ENCODE measurements around the gene CLK1. TPM values are rescaled to one million over a fixed set of nuclear protein-coding genes. Genes with fewer than 3 reads are reported as not detected.

CLK1 gene
- total RNA-seq, 2 experiments from 2014 or later, result 74.9 to 104 TPM

DNA sequence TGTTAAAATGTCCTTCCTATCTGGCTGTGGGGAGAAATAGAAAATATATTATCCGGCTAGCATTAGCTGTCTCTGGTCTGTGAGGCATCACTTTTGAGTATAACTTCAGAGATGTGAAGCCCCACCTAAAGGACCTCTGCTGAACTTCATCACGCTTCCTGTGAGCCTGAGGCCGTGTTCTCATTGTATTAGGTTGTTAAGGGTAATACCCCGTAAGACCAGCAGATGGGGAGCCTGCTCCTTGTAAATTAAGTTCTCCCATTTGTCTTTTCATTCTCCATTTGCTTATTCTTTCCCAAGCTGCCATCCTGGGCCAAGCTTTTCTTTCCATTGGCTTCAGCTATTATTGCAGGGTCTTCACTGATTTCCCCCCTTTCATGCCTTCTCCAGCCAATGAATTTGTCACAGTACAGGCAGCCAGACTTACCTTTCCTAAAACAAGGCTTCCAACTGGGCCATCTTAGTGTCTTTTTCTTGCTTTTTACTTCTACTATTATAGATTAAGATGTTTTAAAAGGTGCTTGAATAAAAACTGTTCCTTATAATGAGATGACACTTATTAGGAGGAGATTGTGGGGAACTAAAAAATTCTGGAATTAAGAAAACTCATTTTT, 37.1 kb upstream of the CLK1 start:
- TF ChIP-seq EZH2phosphoT487 (IDR thresholded peaks at IDR 0.05; ENCODE audit: borderline replicate concordance, low read depth, low read length), result no peak
- TF ChIP-seq, protein P1, sequence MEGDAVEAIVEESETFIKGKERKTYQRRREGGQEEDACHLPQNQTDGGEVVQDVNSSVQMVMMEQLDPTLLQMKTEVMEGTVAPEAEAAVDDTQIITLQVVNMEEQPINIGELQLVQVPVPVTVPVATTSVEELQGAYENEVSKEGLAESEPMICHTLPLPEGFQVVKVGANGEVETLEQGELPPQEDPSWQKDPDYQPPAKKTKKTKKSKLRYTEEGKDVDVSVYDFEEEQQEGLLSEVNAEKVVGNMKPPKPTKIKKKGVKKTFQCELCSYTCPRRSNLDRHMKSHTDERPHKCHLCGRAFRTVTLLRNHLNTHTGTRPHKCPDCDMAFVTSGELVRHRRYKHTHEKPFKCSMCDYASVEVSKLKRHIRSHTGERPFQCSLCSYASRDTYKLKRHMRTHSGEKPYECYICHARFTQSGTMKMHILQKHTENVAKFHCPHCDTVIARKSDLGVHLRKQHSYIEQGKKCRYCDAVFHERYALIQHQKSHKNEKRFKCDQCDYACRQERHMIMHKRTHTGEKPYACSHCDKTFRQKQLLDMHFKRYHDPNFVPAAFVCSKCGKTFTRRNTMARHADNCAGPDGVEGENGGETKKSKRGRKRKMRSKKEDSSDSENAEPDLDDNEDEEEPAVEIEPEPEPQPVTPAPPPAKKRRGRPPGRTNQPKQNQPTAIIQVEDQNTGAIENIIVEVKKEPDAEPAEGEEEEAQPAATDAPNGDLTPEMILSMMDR (conservative IDR thresholded peaks at IDR 0.05; ENCODE audit: low read length), result peak; percentile 95
- CTCF ChIA-PET (ENCODE audit: unreplicated experiment), result interaction anchor here (1.0 to 1.1 kb wide), 2 partner anchors 331 to 332 kb away, joined by 3 to 6 read pairs; no protein-coding TSS in a partner anchor
- Histone ChIP-seq H3K79me2 (ENCODE audit: insufficient read depth, low read depth, low read length) (no peaks in the 10 kb centered on the region), H2AFZ (ENCODE audit: low read length) (no peak overlapping the region), H3K4me2 (ENCODE audit: low read length) (no peak overlapping the region), H3K9me3 (ENCODE audit: low read length) (no peaks in the 10 kb centered on the region), H3K4me3 (ENCODE audit: low read depth, low read length, poor library complexity, severe bottlenecking) (no peak overlapping the region), H3K36me3 (ENCODE audit: insufficient read depth, low read length) (peaks cover 96% of the 10 kb centered on the region), H3K27ac (ENCODE audit: low read depth, low read length, poor library complexity, severe bottlenecking) (no peak overlapping the region), H3K9me2 (ENCODE audit: insufficient read depth, low read length) (no peaks in the 10 kb centered on the region), H3K4me1 (ENCODE audit: insufficient read depth, low read length, poor library complexity, severe bottlenecking) (peaks cover 5% of the 10 kb centered on the region), H4K20me1 (ENCODE audit: insufficient read depth, low read length) (no peaks in the 10 kb centered on the region)
- DNase-seq (ENCODE audit: low spot score), result peak; percentile 92
- intact Hi-C loops (cut with micrococcal nuclease; ENCODE audit: unreplicated experiment), result loop anchor here (1.0 to 2.0 kb wide), 3 partner anchors 168 to 331 kb away; no protein-coding TSS in a partner anchor
- no TSS peak for BruUV-seq (replicated peaks)
- POLR2A ChIA-PET, result interaction anchor here (0.9 to 1.4 kb wide), 2 partner anchors 12 to 331 kb away, joined by 3 read pairs; no protein-coding TSS in a partner anchor

DNA sequence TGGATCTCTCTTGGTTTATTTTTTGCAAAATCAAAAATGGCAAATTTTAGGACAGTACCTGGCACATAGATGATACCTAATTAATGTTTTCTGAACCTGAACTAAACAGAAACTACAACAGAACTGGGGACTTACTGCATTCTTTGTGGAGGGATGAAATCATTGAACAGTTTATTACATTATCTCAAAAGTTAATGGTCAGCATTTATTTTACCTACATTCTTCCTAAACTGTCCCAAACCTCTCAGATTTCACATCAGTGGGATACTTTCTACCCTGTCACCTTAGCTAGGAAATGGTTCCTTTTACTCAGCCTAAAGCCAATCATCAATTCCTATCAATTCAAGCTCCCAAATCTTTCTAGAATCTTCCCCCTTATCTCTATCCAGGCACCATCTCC, 35.0 kb upstream of the CLK1 start:
- Histone ChIP-seq H2AFZ (ENCODE audit: low read length) (no peak overlapping the region), H3K9me3 (ENCODE audit: low read length) (no peaks in the 10 kb centered on the region), H3K4me2 (ENCODE audit: low read length) (no peak overlapping the region), H3K36me3 (ENCODE audit: insufficient read depth, low read length) (peaks cover 96% of the 10 kb centered on the region), H3K79me2 (ENCODE audit: insufficient read depth, low read depth, low read length) (no peaks in the 10 kb centered on the region), H3K27ac (ENCODE audit: low read depth, low read length, poor library complexity, severe bottlenecking) (no peak overlapping the region), H3K4me1 (ENCODE audit: insufficient read depth, low read length, poor library complexity, severe bottlenecking) (peaks cover 5% of the 10 kb centered on the region), H3K9me2 (ENCODE audit: insufficient read depth, low read length) (no peaks in the 10 kb centered on the region), H4K20me1 (ENCODE audit: insufficient read depth, low read length) (no peaks in the 10 kb centered on the region), H3K4me3 (ENCODE audit: low read depth, low read length, poor library complexity, severe bottlenecking) (no peak overlapping the region)
- TF ChIP-seq, protein P1 (conservative IDR thresholded peaks at IDR 0.05; ENCODE audit: low read length), result no peak
- no peak for TF ChIP-seq EZH2phosphoT487 (IDR thresholded peaks at IDR 0.05; ENCODE audit: borderline replicate concordance, low read depth, low read length)
- intact Hi-C loops (cut with micrococcal nuclease; ENCODE audit: unreplicated experiment), result no loop called here
- DNase-seq (ENCODE audit: low spot score), result no peak
- ChIA-PET POLR2A (interaction anchor here (1.2 kb wide), 1 partner anchor 10 kb away, joined by 5 read pairs; no protein-coding TSS in a partner anchor), CTCF (ENCODE audit: unreplicated experiment) (no interaction called here)
- BruUV-seq (replicated peaks), result no TSS peak
